Glomerular visceral epithelial cell (primary cell): ENCODE data around the gene FKBP7.
"Not testable (repeated sequence)": the region's sequence is repeated elsewhere in the genome, so short reads cannot be mapped to it uniquely, and the experiment has no call there.

Experiments used
- DNase-seq: peaks from one replicate; pipeline ENCODE4 v3.0.0-alpha.2; 2016; ENCODE audit errors: extremely low spot score

FKBP7 gene

DNA sequence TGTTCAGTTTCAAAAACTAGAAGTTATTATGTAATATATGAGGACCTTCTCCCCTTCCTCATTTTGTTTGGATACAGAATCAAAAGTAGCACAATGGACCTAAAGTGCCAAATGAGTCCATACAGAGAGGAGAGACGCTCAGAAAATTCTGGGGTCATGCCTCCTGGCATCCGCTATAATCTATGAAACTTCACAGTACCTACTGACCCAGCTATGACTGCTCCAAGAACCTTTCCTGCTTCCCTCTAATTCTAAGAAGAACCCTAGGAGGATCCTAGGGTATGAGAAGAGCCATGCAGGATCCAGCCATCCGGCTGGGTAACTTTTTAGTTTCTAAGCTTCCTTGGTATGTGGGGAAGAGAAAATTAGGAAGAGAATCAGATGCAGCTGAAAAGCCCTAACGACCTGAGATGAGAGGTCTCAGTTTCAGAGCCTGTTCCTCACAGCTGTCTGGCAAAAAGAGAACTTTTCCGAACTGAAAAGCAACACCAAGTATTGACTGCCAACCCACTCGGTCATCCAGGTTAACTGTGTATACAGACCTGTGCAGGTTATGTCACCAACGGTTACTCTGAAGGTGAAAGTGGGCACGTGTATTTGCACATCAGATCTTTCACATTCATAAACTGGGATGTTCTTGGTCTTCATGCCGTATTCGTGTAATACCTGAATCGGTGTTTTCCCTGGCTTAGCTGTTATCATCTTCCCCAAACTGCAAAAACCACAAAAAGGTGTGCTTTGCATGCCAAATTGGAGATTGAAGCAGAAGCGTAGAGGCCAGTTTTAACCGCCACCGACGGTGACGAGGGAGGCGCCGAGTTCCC is 28.5 kb downstream of the FKBP7 start:
- DNase-seq = no peak

DNA sequence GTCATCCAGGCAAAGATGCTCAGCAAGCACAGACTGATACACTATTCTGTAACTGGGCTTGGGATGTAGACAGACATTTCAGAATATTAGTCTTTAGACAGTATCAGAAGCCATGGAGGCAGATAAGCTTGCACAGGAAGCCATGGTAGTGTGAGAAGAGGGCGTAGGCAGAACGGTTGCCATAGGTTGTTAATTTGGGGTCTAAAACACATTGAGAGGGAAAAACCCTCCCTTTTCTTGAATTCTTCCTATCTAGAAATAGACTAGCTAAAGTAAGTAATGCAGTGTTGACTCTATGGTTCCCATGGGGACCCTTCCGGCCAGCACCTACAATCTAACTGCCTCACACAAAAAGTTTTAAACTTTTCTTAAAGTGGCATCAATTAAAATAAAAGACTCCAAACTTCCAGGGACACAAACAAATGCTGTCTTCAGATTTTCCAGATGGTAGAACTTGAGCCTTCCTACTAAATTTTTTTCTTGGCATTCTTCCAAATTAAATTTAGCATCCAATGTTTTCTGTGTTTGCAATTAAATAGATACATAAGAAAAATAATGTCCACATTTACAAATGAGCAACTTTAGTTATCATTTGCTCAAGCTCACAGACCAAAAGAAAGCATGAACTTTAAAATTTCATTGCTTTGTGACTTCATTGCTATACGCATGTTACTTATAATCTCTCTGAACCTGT is 29.3 kb downstream of the FKBP7 start:
- DNase-seq = no peak

DNA sequence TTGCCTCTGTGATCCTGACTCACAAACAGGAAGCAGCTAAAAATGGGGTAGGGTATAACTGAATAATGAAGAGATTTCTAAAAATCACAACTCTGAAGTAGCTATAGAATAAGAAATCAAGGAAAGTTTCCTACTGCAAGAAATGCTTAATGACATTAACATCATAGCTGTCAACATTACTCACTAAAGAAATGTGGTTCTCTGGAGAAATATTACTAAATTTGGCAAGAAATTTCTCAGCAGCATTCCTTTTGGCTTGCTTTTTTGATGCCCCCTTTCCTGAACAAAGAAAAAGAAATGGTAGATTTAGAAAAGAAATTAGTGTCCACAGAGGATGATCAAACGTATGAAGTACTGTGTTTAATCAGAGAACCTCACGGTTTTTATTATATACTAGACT is 37.0 kb downstream of the FKBP7 start:
- no peak for DNase-seq

DNA sequence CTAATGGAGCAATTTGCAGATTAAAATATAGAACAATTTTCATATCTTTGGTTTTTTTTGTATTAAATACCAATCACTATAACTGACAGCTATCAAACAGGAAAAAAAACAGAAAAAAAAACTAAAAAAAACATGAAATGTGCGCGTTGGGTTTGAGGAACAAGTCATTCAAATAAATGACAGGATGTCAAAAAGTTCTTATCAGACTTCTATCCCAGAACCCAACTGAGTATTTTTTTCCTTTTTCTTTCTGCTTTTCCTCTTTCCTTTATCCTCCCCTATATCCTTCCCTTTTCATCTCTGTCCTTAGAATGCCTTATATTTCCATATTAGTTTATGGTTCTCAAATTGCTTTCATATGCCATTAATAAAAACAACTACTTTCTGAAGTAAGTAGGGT is 41.7 kb downstream of the FKBP7 start:
- no peak for DNase-seq

DNA sequence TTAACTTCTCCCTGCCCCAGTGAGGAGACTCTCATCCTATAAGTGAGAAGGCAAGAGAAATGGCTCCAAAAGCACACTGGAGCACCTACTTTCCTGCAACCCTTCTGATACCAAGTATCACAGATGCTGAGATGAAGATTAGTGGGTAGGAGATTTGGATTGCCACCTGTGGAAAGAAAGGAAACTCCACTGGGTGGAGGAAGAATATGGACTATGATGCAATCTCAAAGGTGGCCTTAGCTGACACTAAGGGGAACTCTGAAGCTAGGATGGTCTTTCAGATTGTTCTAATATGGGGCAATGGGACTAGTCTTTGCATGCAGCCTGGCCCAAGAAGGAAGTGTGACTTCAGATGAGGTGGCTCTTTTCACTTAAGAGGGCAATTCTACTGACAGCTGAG is 49.1 kb downstream of the FKBP7 start:
- DNase-seq = no peak

- DNase-seq = no peak
These were observed 50.0 kb downstream of the FKBP7 start for GRCh38 chr2:178428396-178428806.

- no peak for DNase-seq
These were observed 50.9 kb downstream of the FKBP7 start for GRCh38 chr2:178427458-178427857.

GRCh38 chr2:178426388-178426787 is 52.0 kb downstream of the FKBP7 start:
- DNase-seq = no peak

DNA sequence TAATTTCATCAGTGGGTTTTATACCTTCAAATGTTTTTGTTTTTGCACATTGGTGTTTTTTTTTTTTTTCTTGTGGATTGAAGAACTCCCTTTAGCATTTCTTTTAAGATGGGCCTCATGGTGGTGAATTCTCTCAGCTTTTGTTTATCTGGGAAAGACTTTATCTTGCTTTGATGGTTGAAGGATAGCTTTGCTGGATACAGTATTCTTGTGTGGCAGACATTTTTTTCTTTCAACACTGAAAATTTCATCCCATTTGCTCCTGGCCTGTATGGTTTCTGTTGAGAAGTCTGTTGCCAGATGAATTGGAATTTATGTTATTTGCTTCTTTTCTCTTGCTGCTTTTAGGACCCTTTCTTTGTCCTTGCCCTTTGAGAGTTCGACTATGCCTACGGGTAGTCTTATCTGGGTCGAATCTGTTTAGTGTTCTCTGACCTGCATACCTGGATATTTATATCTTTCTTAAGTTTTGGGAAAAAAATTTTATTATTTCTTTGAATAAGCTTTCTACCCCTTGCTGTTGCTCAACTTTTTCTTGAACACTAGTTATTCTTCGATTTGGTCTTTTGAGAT is 53.1 kb downstream of the FKBP7 start:
- no peak for DNase-seq

GRCh38 chr2:178423746-178424145 is 54.7 kb downstream of the FKBP7 start:
- DNase-seq = not testable (repeated sequence)

- no peak for DNase-seq
These were observed 56.3 kb downstream of the FKBP7 start for GRCh38 chr2:178422097-178422496.

DNA sequence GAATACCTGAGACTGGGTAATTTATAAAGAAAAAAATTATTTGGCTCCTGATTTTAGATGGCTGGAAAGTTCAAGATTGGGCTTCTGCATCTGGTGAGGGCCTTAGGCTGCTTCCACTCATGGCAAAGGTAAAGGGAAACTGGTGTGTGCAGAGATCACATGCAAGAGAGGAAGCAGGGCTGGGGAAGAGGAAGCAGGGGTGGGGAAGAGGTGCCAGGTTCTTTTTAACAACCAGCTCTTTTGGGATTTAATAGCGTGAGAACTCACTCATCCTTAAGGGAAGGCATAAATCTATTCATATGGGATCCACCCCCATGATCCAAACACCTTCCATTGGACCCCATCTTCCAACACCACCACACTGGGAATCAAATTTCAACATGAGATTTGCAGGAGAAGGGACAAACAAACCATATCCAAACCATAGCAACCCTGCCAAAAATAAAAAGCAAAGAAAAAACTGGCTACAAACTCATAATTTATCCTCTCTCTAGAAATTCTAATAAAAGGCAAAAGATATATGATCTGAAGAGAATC is 57.9 kb downstream of the FKBP7 start:
- DNase-seq = no peak

GRCh38 chr2:178419123-178419522 is 59.3 kb downstream of the FKBP7 start:
- DNase-seq = no peak

DNA sequence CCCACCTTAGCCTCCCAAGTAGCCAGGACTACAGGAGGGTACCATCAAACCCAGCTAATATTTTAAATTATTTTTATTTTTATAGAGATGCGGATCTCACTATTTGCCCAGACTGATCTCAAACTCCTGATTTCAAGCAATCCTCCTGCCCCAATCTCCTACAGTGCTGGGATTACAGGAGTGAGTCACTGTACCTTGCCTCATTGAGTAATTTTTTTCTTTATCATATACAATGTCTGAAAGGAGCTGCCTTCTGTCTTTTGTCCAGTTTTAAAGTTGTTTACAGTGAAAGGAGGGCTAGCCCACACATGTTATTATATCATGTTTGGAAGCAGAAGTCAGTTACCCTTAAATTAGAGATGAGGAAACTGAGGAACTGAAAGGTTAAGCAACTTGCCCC is 60.0 kb downstream of the FKBP7 start:
- no peak for DNase-seq

DNA sequence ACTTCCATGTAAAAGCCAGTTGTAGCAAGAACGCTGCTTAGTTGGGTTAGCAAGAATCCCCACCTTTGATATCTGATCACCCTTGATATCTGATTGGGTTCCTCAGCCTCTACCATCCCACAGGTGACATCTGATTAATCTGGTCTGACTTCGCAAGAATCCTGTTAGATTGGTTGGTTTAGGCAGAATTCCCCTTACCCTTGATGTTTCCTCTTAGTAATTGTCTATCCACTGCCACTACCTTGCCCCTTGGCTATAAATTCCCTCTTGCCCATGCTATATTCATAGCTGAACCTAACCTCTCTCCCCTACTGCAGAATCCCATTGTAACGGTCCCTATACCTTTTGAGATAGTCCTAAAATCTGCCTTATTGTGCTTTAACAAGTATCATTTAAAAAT is 60.5 kb downstream of the FKBP7 start:
- no peak for DNase-seq

DNA sequence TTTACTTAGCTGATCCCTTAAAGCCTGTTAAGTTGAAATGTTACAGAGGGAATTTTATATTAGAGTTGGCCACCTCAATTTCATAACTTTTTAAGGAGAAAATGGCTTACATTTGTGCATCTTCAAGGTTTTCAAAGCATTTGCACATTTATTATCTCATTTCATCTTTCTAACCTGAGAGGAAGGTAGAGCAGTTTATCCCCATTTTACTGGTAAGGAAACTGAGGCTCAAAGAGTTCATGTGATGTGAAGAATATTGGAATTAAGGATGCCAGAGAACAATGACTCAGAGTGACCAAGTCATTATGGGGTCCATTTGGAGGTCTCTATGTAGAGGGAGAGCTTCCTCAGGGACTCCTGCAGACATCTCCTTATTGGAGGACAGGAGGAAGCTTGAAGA is 62.4 kb downstream of the FKBP7 start:
- DNase-seq = no peak

GRCh38 chr2:178414266-178415247 is 63.8 kb downstream of the FKBP7 start:
- DNase-seq = peak; percentile 97
